NCI-H69 (cell line): ENCODE measurements around the gene PTGER4.
"Not testable (repeated sequence)": the region's sequence is repeated elsewhere in the genome, so short reads cannot be mapped to it uniquely, and the experiment has no call there.

Source experiments
- DNase-seq: peaks from one replicate; lab custom pipeline; 2025; lab: John Stamatoyannopoulos, UW

Gene PTGER4

DNA sequence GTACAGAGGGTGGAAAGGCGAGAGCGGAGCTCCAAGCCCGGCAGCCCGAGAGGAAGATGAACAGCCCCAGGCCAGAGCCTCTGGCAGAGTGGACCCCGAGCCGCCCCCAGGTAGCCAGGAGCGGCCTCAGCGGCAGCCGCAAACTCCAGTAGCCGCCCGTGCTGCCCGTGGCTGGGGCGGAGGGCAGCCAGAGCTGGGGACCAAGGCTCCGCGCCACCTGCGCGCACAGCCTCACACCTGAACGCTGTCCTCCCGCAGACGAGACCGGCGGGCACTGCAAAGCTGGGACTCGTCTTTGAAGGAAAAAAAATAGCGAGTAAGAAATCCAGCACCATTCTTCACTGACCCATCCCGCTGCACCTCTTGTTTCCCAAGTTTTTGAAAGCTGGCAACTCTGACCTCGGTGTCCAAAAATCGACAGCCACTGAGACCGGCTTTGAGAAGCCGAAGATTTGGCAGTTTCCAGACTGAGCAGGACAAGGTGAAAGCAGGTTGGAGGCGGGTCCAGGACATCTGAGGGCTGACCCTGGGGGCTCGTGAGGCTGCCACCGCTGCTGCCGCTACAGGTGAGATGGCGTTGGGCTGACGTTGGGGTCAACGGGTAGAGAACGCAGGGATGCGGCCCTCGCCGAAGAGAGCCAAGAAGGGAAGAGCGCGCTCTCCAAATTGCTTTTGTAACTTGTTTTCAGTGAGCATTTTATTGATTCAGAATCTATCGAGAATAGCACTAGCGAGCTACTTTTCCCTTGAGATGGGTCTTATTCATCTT is at the start of gene PTGER4:
Gene PTGER4, plus strand, starts transcription at position 3 of the 769 bp plus-strand sequence. CDS start 1,079 bp downstream, outside the sequence.
- peak; percentile 57 for DNase-seq

DNA sequence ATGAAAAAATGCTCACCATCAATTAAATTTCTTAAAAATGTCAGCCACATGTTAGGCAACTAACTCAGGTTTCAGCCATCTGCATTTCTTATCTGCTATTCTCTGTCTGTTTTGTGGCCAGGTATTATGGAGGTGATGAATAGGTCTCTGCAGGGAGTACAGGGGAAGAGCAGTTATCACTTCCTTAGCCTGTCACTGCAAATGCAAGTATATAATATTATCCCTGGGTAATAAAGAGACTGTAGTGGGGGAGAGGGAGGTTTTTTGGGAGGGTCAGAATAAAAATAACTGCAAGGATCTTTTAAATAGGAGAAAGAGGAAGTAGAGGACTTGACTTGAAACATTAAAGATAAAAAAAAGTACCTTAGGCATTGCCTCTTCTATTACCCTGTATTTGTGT is 49.6 kb upstream of the PTGER4 start:
- DNase-seq, result peak; percentile 24

DNA sequence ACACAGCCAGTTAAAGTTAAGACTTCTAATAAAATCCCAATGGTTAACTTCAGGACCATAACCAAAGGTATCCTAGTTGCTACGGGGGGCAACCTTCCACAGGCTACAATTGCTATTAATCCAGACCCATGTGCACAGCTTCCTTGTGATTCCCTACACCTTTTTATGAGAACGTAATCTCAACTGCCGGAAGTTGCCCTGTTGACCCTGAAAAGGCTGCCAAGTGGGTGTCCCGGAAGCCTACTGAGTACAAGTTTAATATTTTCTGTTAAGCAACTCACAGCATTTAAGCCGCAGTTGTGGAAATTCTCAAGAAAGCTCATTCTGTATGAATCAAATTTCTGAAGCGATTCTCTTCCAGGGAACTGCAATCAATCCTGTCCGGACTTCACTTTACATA is 48.5 kb upstream of the PTGER4 start:
- DNase-seq, result no peak

DNA sequence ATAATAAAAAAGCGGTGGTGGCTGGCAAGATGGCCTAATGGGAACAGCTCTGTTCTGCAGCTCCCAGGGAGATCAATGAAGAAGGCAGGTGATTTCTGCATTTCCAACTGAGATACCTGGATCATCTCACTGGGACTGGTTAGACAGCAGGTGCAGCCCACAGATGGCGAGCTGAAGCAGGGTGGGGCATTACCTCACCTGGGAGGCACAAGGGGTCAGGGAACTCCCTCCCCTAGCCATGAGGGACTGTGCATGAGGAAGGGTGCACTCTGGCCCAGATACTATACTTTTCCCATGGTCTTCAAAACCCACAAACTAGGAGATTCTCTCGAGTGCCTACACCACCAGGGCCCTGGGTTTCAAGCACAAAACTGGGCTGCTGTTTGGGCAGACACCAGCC is 45.6 kb upstream of the PTGER4 start:
- DNase-seq, result peak; percentile 55

DNA sequence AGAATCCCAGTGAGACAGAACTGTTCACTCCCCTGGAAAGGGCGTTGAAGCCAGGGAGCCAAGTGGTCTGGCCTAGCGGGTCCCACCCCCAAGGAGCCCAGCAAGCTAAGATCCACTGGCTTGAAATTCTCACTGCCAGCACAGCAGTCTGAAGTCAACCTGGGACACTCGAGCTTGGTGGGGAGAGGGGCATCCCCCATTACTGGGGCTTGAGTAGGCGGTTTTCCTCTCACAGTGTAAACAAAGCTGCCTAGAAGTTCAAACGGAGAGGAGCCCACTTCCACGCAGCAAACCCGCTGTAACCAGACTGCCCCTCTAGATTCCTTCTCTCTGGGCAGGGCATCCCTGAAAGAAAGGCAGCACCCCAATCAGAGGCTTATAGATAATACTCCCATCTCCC is 45.1 kb upstream of the PTGER4 start:
- no peak for DNase-seq

DNA sequence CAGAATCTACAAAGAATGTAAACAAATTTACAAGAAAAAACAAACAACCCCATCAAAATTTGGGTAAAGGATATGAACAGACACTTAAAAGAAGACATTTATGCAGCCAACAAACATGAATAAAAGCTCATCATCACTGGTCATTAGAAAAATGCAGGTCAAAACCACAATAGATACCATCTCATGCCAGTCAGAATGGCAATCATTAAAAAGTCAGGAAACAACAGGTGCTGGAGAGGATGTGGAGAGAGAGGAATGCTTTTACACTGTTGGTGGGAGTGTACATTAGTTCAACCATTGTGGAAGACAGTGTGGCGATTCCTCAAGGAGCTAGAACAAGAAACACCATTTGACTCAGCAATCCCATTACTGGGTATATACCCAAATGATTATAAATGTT is 40.2 kb upstream of the PTGER4 start:
- not testable (repeated sequence) for DNase-seq

DNA sequence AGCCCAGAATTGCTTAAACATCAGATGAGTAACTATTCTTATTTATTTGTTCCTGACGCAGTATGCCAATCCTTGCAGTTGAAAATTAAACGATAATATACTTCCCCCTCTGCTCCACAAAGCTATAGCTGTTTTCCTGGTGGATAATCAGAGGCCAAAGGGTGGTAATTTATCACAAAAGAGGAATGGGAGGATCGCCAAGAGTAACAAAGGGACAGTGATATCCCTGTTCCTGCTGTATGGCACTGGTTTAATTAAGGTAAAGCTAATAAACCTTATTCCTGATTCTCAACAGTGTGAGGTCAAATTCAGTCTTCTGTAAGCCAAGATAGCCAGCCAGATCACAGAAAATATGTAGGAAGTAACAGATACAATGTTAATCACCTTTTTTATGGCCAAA is 33.4 kb upstream of the PTGER4 start:
- peak; percentile 76 for DNase-seq

DNA sequence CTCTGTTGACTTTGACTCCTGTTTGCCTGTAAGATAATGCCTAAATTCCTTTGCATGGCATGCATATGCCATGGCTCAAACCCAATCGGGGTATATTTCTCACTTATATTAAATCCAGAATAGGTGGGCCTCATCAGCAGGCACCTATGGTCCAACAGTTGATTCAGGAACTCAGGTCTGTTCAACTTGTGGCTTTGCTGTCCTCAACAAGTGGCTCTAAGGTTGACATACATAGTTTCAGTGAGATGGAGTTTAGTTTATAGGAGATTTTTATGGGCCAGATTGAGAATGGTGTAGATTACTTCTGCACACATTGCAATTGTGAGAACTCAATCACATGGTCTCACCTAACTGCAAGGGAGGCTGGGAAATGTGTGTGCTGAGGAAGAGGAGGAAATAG is 31.6 kb upstream of the PTGER4 start:
- DNase-seq, result no peak

DNA sequence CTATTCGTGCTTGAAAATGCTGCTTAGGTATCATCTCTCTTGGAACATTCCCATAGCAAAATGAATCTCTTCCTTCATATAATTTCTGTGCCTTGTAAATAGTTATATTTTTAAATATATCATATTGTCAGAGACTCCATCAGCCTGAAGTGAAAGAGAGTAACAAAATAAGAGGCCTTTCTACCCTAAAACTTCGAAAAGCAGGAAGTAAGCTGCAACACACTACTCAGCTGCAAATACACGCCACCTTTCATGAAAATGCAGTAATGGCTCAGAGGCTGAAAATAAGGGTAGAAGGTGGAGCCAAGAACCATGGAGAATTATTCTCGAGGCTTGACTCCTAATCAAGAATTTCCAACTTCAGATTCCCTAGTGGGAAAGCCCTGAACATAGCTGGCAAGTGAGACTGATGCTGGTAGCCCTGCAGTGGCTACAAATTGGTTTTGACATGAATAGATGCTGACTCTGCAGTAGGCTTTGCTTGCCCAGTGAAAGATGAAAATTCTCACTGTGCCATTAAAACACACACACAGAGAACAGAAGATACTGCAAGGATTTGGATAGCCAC is 30.2 kb upstream of the PTGER4 start:
- no peak for DNase-seq

DNA sequence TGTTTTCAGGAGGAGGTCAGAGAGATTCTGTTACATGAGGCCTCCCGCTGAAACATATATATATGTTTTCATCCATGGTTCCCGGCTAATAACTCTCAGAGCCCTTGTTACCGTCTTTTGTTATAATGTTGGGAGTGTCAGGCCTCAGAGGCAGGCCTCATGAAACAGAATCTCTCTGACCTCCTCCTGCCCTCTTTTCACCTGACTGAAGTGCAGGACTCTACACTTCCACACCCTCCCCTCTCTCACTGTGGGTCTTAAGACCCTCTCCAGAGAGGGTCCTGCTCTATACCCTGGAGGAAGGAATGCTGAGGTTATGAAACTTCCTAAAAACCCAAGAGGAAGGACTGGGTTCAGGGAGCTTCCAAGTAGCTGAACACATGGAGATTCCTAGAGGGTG is 28.5 kb upstream of the PTGER4 start:
- DNase-seq, result no peak

DNA sequence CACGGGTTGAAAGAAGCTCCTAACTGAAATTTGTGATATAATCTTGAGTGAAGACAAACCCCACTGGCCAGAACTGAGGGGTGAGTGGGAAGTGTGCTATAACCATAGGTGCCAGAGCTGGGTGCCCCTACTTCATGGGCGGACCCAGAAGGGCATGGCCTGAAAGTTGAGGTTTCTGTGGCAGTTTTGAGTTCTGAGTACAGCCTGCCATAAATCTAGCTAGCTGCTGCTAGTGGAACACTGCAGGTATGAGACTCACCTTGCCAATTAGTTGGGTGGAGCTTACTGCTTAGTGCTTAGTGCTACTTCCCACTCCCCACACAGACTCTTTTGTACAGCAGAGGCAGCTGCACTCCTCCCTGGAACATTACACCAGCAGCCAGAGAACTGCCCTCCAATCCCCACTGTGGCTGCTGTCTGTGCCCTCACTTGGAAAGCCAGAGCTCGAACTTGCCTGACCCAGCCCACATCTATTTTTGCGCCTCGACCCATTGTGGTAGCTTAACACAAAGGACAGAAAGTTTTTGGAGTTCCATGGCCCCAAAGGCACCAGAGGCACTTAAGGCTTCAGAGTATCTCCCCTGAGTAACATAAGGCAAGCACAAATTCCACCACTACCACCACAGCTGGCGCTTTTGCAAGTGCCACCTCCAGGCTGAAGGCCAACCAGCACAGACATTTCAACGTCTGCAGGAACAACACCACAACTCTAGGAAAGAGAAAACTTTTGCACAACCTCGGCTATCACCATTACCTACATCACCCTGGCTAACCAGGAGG is 27.1 kb upstream of the PTGER4 start:
- peak; percentile 89 for DNase-seq

DNA sequence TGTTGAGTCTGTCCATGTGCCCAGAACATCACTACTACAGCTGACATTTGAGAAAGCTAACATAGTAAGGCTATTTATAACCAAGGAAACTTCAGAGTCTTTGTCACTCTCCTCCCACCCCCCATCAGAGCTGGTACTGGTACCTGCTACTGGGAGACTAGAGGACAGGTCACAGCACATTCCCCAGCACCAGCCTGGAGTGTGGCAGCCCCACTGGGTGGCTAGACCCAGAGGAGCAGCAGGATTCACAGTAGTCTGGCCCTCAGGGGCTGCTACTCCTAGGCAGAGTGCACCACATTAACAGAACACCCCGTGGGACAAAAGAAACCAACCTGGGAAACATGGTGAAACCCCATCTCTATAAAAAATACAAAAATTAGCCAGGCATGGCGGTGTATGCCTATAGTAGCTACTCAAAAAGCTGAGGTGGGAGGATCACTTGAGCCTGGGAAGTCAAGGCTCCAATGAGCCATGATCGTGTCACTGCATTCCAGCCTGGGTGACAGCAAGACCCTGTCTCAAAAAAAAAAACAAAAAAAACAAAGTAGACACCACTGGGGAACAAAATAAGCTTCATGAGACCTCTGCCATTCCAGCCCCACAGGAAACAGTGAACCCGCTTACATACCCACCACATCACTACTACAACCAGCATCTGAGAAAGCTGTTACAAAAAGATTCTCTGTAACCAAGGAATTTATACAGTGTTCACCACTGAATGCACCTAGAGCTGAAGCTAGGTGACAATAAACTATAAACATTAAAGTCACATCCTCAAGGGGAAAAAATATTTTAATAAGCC is 26.3 kb upstream of the PTGER4 start:
- DNase-seq, result no peak

DNA sequence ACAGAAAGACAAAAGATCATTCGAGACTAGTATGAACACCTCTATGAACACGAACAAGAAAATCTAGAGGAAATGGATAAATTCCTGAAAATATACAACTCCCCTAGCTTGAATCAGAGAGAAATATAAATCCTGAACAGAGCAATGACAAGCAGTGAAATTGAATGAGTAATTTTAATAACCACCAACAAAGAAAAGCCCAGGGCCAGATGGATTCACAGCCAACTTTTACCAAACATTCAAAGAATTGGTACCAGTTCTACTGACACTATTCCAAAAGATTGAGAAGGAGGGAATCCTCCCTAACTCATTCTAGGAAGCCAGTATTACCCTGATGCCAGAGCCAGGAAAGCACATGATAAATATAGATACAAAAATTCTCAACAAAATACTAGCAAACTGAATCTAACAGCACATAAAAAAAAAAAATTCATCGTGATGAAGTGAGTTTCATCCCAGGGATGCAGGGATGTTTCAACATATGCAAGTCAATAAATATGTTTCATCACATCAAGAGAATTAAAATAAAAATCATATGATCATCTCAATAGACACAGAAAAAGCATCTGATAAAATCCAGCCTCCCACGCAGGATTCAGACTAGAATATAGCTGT is 25.2 kb upstream of the PTGER4 start:
- DNase-seq, result no peak

DNA sequence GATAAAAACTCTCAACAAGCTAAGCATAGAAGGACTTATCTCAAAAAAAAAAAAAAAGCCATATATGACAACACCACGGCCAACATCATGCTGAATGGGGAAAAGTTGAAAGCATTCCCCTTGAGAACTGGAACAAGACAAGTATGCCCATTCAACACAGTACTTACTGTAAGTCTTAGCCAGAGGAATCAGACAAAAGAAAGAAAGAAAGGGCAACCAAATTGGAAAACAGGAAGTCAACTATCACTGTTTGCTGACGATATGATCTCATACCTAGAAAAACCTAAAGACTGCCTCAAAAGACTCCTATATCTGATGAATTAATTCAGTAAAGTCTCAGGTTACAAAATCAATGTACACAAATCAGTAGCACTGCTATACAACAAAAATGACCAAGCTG is 24.6 kb upstream of the PTGER4 start:
- no peak for DNase-seq

DNA sequence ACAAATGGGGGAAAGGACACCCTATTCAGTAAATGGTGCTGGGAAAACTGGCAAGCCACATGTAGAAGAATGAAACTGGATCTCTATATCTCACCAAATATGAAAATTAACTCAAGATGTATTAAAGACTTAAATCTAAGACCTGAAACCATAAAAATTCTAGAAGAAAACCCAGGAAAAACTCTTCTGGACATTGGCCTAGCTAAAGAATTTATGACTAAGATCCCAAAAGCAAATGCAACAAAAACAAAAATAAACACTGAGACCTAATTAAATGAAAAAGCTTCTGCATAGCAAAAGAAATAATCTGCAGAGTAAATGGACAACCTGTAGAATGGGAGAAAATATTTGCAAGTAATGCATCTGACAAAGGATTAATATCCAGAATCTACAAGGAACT is 23.6 kb upstream of the PTGER4 start:
- not testable (repeated sequence) for DNase-seq

DNA sequence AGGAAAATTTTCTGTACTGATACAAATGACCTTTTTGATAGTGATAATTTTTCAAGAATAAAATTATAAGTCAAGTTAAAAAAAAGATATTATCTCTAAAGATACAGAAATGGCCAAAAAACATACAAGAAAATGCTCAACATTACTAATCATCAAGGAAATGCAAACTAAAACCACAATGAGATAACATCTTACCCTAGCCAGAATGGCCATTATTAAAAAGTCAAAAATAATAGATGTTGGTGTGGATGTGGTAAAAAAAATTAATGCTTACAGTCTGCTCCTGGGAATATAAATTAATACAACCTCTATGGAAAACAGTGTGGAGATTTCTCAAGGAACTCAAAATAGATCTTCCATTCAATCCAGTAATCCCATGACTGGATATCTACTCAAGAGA is 22.9 kb upstream of the PTGER4 start:
- no peak for DNase-seq

DNA sequence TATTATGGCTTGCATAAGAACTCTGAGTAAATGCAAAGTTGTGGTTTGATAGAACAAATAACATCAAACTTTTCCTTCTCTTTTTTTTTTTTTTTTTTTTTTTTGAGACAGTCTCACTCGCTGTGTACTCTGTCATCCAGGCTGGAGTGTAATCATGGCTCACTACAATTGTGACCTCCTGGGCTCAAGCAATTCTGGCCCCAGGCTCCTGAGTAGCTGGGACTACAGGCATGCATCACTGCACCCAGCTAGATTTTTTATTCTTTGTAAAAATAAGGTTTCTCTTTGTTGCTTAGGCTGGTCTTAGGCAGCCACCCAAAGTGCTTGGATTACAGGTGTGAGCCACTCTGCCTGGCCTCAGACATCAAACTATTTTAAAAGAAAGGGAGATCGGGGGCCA is 19.0 kb upstream of the PTGER4 start:
- peak; percentile 50 for DNase-seq

DNA sequence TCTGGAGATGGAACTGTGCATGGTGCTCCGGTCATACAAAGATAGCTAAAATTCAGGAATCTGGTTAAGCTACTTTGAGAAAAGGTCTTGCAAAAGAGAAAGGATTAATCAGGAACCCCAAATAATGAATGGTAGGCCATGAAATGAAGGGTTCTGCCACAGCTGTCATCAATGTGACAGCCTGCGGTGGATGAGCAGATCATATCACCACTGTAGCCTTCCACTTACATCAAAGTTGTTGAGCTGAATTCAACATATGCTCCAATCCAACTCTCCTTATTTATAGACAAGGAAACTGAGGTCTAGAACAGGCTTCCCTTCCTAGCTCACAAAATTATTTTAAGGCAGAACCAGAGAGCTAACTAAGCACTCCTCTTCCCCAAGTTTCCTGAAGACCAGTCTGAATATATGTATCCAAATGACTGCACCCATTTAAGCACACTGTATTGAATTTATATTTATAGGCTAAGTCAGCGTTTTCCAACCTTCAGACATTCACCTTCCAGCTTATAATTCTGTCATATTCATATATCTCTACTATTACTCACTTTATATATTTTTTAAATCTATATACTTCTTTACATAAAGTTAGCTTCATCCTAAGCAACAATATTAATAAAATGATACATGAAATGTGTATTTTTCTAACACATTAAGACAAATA is 13.9 kb upstream of the PTGER4 start:
- DNase-seq, result no peak

DNA sequence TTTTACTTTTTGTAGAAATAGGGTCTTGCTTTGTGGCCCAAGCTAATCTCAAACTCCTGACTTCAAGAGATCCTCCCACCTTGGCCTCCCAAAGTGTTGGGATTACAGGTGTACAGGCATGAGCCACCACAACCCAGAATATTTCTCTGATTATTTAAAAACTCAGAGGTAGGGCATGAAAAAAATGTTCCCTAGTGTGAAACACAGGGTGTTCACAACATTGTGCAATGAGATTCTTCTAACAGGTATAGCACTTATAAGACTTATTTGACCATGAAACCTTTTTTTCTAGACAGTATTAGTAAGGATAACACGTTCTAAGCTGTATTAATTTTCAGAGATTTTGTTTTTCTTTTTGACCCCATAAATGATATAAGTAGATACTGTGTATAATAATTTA is 13.1 kb upstream of the PTGER4 start:
- DNase-seq, result no peak

DNA sequence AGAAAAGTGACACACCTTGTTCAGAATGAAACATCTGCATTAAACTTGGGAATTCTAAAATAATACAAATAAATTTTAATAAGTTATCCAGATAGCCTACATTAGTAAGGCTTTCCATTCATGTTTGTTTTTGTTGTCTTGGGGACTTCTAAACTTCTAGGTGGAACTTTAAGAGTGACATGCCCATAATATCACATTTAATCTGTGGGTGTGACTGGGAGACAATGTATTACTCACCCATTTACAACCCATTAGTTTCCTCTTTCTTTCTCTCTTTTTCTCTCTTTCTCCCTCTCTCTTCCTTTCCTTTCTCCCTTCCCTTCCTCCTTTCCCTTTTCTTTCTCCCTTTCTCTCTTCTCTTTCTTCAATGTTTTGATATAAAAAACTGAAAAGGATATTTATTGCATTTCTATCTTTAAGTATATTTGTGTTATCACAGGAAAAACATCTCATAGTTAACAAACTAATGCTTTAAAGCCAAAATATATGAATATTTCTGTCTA is 12.5 kb upstream of the PTGER4 start:
- no peak for DNase-seq
